WERI-Rb-1 (cell line): ENCODE data around the gene UGGT1.

ENCODE experiments used
- DNase-seq: peaks from one replicate; pipeline ENCODE4 v3.0.0-alpha.2; 2020
- H3K27ac ChIP-seq: fragments of 250-450 bp; sonication (Bioruptor Pico); 2 replicates; pipeline ENCODE4 v1.5.1; 2020; ENCODE audit warnings: mild to moderate bottlenecking, moderate library complexity
- H3K27me3 ChIP-seq: fragments of 250-450 bp; sonication (Bioruptor Pico); 2 replicates; pipeline ENCODE4 v1.5.1; 2021; ENCODE audit warnings: mild to moderate bottlenecking, low read depth, moderate library complexity; ENCODE audit not compliant: insufficient read depth, severe bottlenecking
- H3K36me3 ChIP-seq: fragments of 250-450 bp; sonication (Bioruptor Pico); 2 replicates; pipeline ENCODE4 v1.5.1; 2020; ENCODE audit warnings: mild to moderate bottlenecking, moderate library complexity
- H3K4me3 ChIP-seq: 2 replicates; pipeline ENCODE4 v1.5.1; 2011; ENCODE audit warnings: low read depth, mild to moderate bottlenecking, control low read depth, low read length
- H3K9me3 ChIP-seq: fragments of 250-450 bp; sonication (Bioruptor Pico); 2 replicates; pipeline ENCODE4 v1.5.1; 2021; ENCODE audit warnings: mild to moderate bottlenecking, moderate library complexity; ENCODE audit not compliant: severe bottlenecking
- CTCF ChIP-seq: IDR thresholded peaks from 2 replicates; pipeline ENCODE4 v1.5.1; 2011; ENCODE audit warnings: low read depth, mild to moderate bottlenecking, control low read depth, inconsistent platforms, low read length

UGGT1 gene

DNA sequence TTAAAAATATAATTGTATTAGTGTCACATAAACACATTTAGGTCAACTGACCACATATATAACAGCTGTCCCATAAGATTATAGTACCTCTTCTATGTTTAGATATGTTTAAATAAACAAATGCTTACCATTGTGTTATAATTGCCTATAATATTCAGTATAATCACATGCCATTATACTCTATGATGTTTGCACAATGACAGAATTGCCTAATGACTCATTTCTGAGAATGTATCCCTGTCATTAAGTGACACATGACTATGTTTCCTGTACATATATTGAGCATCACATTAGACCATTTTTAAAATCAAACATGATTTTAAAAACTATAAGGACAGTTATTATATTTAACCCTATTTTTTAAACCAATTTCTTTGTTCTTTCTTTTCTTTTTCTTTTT is 137.9 kb downstream of the UGGT1 start:
- DNase-seq, result no peak
- Histone ChIP-seq H3K4me3 (no peak overlapping the region), H3K36me3 (no peaks in the 10 kb centered on the region), H3K9me3 (no peaks in the 10 kb centered on the region), H3K27me3 (no peaks in the 10 kb centered on the region), H3K27ac (no peak overlapping the region)
- TF ChIP-seq CTCF, result no peak

DNA sequence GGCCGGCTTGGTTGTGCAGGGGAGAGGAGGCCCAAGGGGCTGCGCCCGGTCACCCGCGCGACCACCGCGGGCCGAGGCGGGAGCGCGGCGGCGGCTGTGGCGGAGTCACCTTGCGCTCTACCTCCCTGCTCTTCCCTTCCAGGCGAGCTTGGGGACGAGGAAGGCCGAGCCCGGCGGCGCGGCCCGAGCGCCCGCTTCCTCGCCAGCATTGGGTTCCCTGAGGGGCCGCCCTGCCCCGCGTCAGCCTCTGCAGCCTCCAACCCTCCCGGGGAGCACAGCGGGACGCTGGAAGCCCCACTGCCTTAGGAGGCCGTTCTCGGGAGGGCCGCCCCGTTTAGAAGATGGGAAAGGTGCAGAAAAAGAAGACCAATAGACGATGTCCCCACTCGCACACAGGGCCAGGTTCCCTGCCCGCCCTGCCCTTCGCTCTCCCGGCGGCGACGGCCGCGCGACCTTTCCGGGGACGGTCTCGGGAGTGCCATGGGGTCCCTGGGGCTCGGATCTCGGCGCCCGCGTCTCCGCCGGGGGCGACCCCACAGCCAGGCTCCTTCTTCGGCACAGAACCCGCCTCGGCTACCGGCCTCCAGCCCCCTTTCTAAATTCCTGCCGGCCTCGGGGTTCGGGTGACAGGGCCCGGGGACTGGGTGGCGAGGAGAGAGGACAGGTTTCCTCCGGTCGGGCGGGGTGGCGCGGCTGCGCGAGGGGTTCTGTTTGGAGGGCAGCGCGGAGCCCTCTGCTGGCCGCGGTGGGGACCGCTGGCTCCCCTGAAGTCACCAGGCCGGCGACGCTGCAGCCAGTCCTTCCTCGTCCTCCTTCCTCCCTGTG is 142.2 kb downstream of the UGGT1 start:
- peak; percentile 91 for DNase-seq
- Histone ChIP-seq H3K27ac (peak overlapping the region; percentile 79), H3K27me3 (no peaks in the 10 kb centered on the region), H3K9me3 (no peaks in the 10 kb centered on the region), H3K4me3 (peak overlapping the region; percentile 81), H3K36me3 (no peaks in the 10 kb centered on the region)
- TF ChIP-seq CTCF, result peak; percentile 98

- H3K27ac ChIP-seq, result no peak overlapping the region
- no peaks in the 10 kb centered on the region for H3K9me3 ChIP-seq
- DNase-seq, result no peak
- H3K4me3 ChIP-seq, result peak overlapping the region; percentile 81; the same call in 1 of the 2 replicates
- H3K27me3 ChIP-seq, result no peaks in the 10 kb centered on the region
- H3K36me3 ChIP-seq, result no peaks in the 10 kb centered on the region
- TF ChIP-seq CTCF, result no peak
Observed at GRCh38 chr2:128233790-128234395, 142.9 kb downstream of the UGGT1 start.

DNA sequence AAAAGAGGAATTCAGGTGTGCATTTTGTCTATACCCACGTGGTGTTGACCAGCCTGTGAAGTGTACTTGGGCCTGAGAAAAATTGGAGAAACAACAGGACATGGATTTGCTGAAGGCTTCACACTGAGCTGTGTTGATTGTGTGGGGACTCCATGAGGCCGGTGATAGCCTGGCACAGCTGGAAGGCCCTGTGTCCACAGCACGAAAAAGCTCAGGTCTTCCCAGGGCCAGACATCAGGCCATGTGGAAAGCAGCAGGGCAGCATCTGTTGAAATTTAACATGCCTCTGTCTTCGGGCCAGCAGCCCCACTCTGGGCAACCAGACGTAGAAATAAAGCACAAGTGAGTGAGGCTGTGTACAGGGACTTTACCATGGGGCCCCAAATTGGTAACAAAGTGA is 143.6 kb downstream of the UGGT1 start:
- DNase-seq, result no peak
- Histone ChIP-seq H3K9me3 (no peaks in the 10 kb centered on the region), H3K36me3 (no peaks in the 10 kb centered on the region), H3K4me3 (no peak overlapping the region), H3K27ac (no peak overlapping the region), H3K27me3 (no peaks in the 10 kb centered on the region)
- TF ChIP-seq CTCF, result no peak

DNA sequence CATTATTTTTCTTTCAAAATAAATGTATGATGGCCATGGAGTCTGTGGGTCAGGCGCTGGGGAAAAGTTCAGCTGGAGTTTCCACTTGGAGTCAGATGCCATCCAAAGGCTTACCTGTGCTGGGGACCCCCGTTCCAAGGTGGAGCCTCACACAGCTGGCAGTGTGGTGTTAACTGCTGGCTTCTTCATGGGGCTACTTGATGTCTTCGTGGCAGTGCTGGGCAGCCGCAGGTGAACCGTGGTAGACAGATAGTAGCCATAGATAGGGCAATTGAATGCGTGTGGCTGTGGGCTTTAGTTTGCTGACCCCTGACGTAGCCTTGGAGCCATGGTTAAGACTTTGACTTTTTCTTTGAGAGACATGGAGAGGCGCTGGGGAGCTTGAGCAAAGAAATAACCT is 144.6 kb downstream of the UGGT1 start:
- no peaks in the 10 kb centered on the region for H3K36me3 ChIP-seq
- no peaks in the 10 kb centered on the region for H3K9me3 ChIP-seq
- no peak overlapping the region for H3K27ac ChIP-seq
- H3K27me3 ChIP-seq, result no peaks in the 10 kb centered on the region
- DNase-seq, result no peak
- no peak overlapping the region for H3K4me3 ChIP-seq
- no peak for TF ChIP-seq CTCF
